Left ventricle myocardium inferior (tissue), 1 donor: Measurements from ENCODE around the gene HDHD3. TPM values are rescaled to one million over a fixed set of nuclear protein-coding genes. Genes with fewer than 3 reads are reported as not detected.
"Not testable (repeated sequence)": the region's sequence is repeated elsewhere in the genome, so short reads cannot be mapped to it uniquely, and the experiment has no call there.

ENCODE experiments used
- DNase-seq: peaks from one replicate; pipeline ENCODE4 v3.0.0-alpha.2; 2020
- H3K27ac ChIP-seq: fragments of 200-600 bp; replicated peaks from 2 replicates; pipeline ENCODE4 v1.8.0; 2021
- H3K27me3 ChIP-seq: fragments of 200-600 bp; 2 replicates; pipeline ENCODE4 v1.8.0; 2021; ENCODE audit warnings: low read depth
- H3K36me3 ChIP-seq: fragments of 200-600 bp; 2 replicates; pipeline ENCODE4 v1.8.0; 2021
- H3K4me1 ChIP-seq: fragments of 200-600 bp; 2 replicates; pipeline ENCODE4 v1.8.0; 2021
- H3K4me3 ChIP-seq: fragments of 200-600 bp; 2 replicates; pipeline ENCODE4 v1.8.0; 2021; ENCODE audit warnings: mild to moderate bottlenecking, moderate library complexity
- H3K9me3 ChIP-seq: fragments of 200-600 bp; replicated peaks from 2 replicates; pipeline ENCODE4 v1.8.0; 2021
- intact Hi-C: fragments of 100-400 bp; cut with micrococcal nuclease; formaldehyde crosslinking; loops from one replicate; pipeline ENCODE4 v1.11.0; 2022
- total RNA-seq: library from RNA; stranded (reverse); fragmentation: NEBNext Ultra II Directional; extraction: Animal tissue kit (Norgen Biotek cat#: 25700); gene quantifications from one replicate; pipeline ENCODE4 v1.2.1, GENCODE V29; 2021
- TF ChIP-seq, protein P1 (sequence below): fragments of 200-600 bp; IDR thresholded peaks from 2 replicates; pipeline ENCODE4 v1.8.0; 2021; ENCODE audit warnings: antibody characterized with exemption, mild to moderate bottlenecking, borderline replicate concordance
- donor health status: DM: no; HTN: yes; CAD: no; lungs with severe emphysema.

Gene HDHD3
- total RNA-seq, 1 donor from 2014 or later, result 8.9 TPM

DNA sequence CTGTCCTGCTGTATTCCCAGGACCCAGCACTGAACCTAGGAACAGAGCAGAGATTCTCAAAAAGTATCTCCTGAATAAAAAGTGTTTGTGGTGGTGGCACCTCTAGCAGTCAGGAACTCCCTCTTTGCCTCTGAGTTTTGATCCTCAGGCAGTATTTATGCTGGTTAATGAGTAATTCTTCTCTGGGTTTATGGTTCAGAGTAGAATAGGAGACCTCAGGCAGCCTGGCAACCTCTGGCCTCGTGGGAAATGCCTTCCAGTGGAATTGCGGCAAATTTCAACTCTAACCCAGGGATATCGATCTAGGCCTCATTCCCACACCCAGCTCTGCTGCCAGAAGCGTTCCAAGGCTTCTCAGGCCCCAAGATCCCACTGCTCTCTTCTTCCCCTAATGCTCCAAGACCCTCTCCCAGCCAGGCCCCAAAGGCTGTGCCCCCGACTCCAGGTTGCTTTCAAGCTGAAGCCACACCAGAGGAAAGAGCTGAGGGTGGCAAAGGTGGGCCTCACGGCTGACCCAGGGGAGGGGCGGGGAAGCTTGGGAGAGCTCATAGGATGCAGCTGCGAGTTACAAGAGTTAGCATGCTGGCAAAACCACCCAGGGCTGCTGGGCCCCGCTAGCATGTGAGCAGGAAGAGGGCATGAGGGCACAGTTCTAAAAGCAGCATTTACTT lies 10.9 kb upstream of the HDHD3 start:
- no peaks in the 10 kb centered on the region for H3K4me1 ChIP-seq
- peaks cover 59% of the 10 kb centered on the region for H3K36me3 ChIP-seq
- intact Hi-C loops, result no loop called here
- no peak overlapping the region for H3K27ac ChIP-seq
- no peak for DNase-seq
- TF ChIP-seq, protein P1, sequence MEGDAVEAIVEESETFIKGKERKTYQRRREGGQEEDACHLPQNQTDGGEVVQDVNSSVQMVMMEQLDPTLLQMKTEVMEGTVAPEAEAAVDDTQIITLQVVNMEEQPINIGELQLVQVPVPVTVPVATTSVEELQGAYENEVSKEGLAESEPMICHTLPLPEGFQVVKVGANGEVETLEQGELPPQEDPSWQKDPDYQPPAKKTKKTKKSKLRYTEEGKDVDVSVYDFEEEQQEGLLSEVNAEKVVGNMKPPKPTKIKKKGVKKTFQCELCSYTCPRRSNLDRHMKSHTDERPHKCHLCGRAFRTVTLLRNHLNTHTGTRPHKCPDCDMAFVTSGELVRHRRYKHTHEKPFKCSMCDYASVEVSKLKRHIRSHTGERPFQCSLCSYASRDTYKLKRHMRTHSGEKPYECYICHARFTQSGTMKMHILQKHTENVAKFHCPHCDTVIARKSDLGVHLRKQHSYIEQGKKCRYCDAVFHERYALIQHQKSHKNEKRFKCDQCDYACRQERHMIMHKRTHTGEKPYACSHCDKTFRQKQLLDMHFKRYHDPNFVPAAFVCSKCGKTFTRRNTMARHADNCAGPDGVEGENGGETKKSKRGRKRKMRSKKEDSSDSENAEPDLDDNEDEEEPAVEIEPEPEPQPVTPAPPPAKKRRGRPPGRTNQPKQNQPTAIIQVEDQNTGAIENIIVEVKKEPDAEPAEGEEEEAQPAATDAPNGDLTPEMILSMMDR, result no peak
- H3K27me3 ChIP-seq, result no peaks in the 10 kb centered on the region
- no peaks in the 10 kb centered on the region for H3K9me3 ChIP-seq
- no peak overlapping the region for H3K4me3 ChIP-seq

DNA sequence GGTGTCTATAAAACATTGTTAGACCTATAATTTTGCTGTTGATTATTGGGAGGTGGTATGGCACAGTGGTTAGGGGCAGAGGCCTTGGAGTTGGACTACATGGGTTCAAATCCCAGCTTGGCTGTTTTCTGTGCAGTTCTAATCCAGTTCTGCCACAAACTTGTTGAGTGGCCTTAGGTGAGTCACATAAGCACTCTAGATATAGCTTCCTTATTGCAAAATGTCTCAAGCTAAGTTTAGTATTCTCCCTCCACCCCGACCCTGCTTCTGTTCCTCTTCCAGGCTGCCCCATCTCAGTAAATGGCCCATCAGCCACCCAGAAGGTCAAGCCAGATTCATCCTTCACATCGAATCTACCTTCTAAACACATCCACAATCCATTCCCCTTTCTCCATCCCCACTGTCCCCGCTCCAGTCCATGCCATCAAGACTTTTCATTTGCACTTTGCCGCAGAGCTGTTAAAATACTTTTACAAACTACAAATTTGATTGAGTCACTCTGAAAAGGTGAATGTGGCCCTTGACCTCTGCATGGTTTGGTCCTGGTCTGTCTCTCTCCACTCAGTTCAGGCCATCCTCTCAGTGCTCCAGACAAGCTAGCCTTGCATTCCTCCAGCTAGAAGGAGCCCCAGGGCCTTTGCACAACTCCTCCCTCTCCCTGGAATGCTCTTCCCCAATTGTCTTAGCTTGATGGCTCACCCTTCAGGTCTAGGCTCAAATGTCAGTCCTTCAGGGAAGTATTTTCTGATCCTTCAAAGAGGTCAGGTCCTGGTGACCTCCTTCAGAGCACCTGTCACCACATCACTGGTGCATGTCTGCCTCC lies 10.0 kb upstream of the HDHD3 start:
- TF ChIP-seq, protein P1, result no peak
- intact Hi-C loops, result no loop called here
- Histone ChIP-seq H3K27me3 (no peaks in the 10 kb centered on the region), H3K27ac (no peak overlapping the region), H3K4me1 (no peaks in the 10 kb centered on the region), H3K9me3 (no peaks in the 10 kb centered on the region), H3K4me3 (no peak overlapping the region), H3K36me3 (peaks cover 51% of the 10 kb centered on the region)
- DNase-seq, result no peak

DNA sequence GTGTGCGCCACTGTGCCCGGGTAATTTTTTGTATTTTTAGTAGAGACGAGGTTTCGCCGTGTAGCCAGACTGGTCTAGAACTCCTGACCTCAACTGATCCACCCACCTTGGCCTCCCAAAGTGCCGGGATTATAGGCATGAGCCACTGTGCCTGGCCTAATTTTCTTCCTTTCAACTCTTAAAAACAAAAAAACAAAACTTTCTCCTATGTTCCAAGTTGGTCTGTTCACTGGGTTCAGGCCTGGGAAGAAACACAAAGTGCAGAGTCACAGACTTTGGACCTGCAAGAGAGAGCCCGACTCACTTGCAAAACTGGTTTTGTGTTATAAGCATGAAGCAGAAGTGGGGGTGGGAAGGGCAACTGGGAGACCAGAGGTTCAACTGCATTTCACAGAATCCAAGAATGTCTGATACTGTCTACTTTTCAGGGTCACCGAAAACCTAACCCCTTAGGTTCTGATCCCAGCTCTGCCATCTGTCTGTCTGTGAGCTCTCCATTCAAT lies 5.2 kb upstream of the HDHD3 start:
- Histone ChIP-seq H3K36me3 (peaks cover 3% of the 10 kb centered on the region), H3K27me3 (no peaks in the 10 kb centered on the region), H3K4me1 (no peaks in the 10 kb centered on the region), H3K4me3 (no peak overlapping the region), H3K9me3 (no peaks in the 10 kb centered on the region), H3K27ac (no peak overlapping the region)
- DNase-seq, result no peak
- TF ChIP-seq, protein P1, result no peak
- intact Hi-C loops, result no loop called here

DNA sequence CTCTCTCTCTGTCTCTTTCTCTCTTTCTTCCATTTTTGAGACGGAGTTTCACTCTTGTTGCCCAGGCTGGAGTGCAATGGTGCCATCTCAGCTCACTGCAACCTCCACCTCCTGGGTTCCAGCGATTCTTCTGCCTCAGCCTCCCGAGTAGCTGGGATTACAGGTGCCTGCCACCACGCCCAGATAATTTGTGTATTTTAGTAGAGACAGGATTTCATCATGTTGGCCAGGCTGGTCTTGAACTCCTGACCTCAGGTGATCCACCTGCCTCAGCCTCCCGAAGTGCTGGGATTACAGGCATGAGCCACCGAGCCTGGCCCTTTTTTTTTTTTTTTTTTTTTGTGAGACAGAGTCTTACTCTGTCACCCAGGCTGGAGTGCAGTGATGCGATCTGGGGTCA lies 4.7 kb upstream of the HDHD3 start:
- intact Hi-C loops, H3K9me3 ChIP-seq, H3K36me3 ChIP-seq, H3K4me1 ChIP-seq, H3K4me3 ChIP-seq, H3K27me3 ChIP-seq, DNase-seq, H3K27ac ChIP-seq: not testable (repeated sequence)

DNA sequence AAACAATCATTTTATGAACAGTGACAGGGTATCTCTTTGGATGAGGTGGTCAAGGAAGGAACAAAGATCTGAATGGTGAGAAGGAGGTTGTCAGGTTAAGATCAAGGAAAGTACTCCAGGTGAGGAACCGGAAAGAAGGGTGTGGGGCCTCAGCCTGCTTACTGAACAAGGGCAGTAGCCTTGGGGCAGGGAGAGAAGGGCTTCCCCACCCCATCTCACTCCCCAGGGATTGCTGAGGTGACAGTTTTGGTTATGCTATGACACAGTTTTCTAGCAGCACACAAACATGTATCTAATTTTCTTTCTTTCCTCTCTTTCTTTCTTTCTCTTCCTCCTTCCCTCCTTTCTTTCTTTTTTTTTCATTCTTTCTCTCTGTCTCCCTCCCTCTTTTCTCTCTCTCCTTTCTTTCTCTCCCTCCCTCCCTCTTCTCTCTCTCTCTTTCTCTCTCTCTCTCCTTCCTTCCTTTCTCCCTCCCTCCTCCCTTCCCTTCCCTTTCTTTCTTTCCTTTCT lies 4.1 kb upstream of the HDHD3 start:
- TF ChIP-seq, protein P1, result no peak
- Histone ChIP-seq H3K4me3 (no peak overlapping the region), H3K36me3 (no peaks in the 10 kb centered on the region), H3K9me3 (no peaks in the 10 kb centered on the region), H3K27ac (no peak overlapping the region), H3K4me1 (peaks cover 8% of the 10 kb centered on the region), H3K27me3 (no peaks in the 10 kb centered on the region)
- intact Hi-C loops, result no loop called here
- no peak for DNase-seq

DNA sequence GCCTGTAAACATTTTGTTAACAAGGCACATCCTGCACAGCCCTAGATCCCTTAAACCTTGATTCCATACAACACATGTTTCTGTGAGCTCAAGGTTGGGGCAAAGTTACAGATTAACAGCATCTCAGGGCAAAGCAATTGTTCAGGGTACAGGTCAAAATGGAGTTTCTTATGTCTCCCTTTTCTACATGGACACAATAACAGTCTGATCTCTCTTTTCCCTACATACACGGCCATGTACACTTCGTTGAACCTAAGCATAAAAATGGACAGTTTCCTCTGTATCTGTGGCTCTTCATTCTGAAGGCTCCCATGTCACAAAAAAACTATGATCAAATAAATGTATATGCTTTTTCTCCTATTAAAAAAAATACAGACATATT lies 3.0 kb upstream of the HDHD3 start:
- DNase-seq, H3K4me3 ChIP-seq, H3K27me3 ChIP-seq, intact Hi-C loops, H3K36me3 ChIP-seq, H3K27ac ChIP-seq, H3K9me3 ChIP-seq: not testable (repeated sequence)
- H3K4me1 ChIP-seq, result peaks cover 15% of the 10 kb centered on the region

DNA sequence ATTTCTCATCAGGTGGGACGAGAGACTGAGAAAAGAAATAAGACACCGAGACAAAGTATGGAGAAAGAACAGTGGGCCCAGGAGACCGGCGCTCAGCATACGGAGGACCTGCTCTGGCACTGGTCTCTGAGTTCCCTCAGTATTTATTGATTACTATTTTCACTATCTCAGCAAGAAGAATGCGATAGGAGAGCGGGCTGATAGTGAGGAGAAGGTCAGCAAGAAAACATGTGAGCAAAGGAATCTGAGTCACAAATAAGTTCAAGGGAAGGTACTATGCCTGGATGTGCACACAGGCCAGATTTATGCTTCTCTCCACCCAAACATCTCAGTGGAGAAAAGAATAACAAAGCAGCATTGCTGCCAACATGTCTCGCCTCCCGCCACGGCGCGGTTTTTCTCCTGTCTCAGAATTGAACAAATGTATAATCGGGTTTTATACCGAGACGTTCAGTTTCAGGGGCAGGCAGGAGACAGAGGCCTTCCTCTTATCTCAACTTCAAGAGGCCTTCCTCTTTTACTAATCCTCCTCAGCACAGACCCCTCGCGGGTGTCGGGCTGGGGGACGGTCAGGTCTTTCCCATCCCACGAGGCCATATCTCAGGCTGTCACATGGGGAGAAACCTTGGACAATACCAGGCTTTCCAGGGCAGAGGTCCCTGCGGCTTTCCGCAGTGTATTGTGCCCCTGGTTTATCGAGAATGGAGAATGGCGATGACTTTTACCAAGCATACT lies 2.5 kb upstream of the HDHD3 start:
- H3K4me1 ChIP-seq, result peaks cover 15% of the 10 kb centered on the region
- intact Hi-C loops, H3K9me3 ChIP-seq, DNase-seq, H3K4me3 ChIP-seq, H3K27me3 ChIP-seq, H3K27ac ChIP-seq, H3K36me3 ChIP-seq: not testable (repeated sequence)
